Testis (tissue), 3 donors: Measurements from ENCODE around the gene ICAM4. TPM values are rescaled to one million over a fixed set of nuclear protein-coding genes. Genes with fewer than 3 reads are reported as not detected.
A peak's percentile ranks its signal among the peaks of the same experiment; 100 is the strongest.

ENCODE experiments used
- DNase-seq: peaks from one replicate; pipeline ENCODE4 v3.0.0-alpha.2; 2019
- H3K27ac ChIP-seq, 2 donors: fragments of 200-600 bp; sonication (generic); one replicate each; pipeline ENCODE4 v1.5.1; 2019
- H3K27me3 ChIP-seq: fragments of 200-600 bp; sonication (generic); one replicate; pipeline ENCODE4 v1.5.1; 2019
- H3K36me3 ChIP-seq: fragments of 200-600 bp; sonication (generic); one replicate; pipeline ENCODE4 v1.5.1; 2017; ENCODE audit warnings: low read depth; ENCODE audit errors: missing control alignments
- H3K4me1 ChIP-seq: fragments of 200-600 bp; sonication (generic); one replicate; pipeline ENCODE4 v1.5.1; 2019
- H3K4me3 ChIP-seq, 2 donors: fragments of 200-600 bp; sonication (generic); one replicate each; pipeline ENCODE4 v1.5.1; 2017 to 2019
- H3K9me3 ChIP-seq: fragments of 200-600 bp; sonication (generic); one replicate; pipeline ENCODE4 v1.5.1; 2017
- POLR2A ChIP-seq: fragments of 450-650 bp; IDR thresholded peaks from one replicate; pipeline ENCODE4 v1.6.1; 2017; ENCODE audit warnings: antibody characterized with exemption, mild to moderate bottlenecking, moderate library complexity
- WGBS, 2 donors: methylation state at CpG; one replicate each; pipeline ENCODE4 v1.1.5; 2018; 5-methylcytosine and 5-hydroxymethylcytosine counted together
- intact Hi-C: fragments of 100-400 bp; cut with DNase I; formaldehyde crosslinking; loops from one replicate; pipeline ENCODE4 v1.15.1; 2023; ENCODE audit warnings: low total_unique reads
- polyA plus RNA-seq: library from polyadenylated mRNA; stranded (reverse); fragments of 350-450 nt; fragmentation: Illumina TruSeq; extraction: RNeasy Lipid Tissue Mini Kit (QIAGEN cat#74804); gene quantifications from one replicate; pipeline ENCODE4 v1.2.3, GENCODE V29; 2014; ENCODE audit warnings: low read depth, low replicate concordance; ENCODE audit not compliant: insufficient read depth
- total RNA-seq, 2 donors: library from RNA; depleted of rRNA; stranded (reverse); fragments of >200 nt; gene quantifications; one replicate each; pipeline ENCODE4 v1.2.3, GENCODE V29; 2016
- TF ChIP-seq, protein P1 (sequence below), 3 experiments: fragments of 450-650 bp in 2 of 3; fragments of 200-600 bp in 1 of 3; sonication (generic) in 1 of 3; IDR thresholded peaks; one replicate each; pipeline ENCODE4 v1.5.1; 2016 to 2019; ENCODE audit warnings: antibody characterized with exemption in 3 of 3, mild to moderate bottlenecking in 2 of 3, moderate library complexity in 1 of 3

ICAM4 gene
- total and polyA plus RNA-seq, 3 donors from 2014 or later = 0.25 to 0.47 (median 0.28) TPM

- DNase-seq = peak; percentile 78
- H3K27me3 ChIP-seq = no peaks in the 10 kb centered on the region
- H3K36me3 ChIP-seq = no peaks in the 10 kb centered on the region
- peak within 1 kb of the TSS; percentile 49 to 60 for H3K4me3 ChIP-seq
- H3K9me3 ChIP-seq = no peaks in the 10 kb centered on the region
- peak within 1 kb of the TSS; percentile 76 to 77 for H3K27ac ChIP-seq
- TF ChIP-seq POLR2A = no peak
- TF ChIP-seq, protein P1, sequence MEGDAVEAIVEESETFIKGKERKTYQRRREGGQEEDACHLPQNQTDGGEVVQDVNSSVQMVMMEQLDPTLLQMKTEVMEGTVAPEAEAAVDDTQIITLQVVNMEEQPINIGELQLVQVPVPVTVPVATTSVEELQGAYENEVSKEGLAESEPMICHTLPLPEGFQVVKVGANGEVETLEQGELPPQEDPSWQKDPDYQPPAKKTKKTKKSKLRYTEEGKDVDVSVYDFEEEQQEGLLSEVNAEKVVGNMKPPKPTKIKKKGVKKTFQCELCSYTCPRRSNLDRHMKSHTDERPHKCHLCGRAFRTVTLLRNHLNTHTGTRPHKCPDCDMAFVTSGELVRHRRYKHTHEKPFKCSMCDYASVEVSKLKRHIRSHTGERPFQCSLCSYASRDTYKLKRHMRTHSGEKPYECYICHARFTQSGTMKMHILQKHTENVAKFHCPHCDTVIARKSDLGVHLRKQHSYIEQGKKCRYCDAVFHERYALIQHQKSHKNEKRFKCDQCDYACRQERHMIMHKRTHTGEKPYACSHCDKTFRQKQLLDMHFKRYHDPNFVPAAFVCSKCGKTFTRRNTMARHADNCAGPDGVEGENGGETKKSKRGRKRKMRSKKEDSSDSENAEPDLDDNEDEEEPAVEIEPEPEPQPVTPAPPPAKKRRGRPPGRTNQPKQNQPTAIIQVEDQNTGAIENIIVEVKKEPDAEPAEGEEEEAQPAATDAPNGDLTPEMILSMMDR (IDR thresholded peaks at IDR 0.05) = no peak
- peaks cover 13% of the 10 kb centered on the region for H3K4me1 ChIP-seq
- 4 to 5% methylated on average over 24 to 51 of the region's 51 CpGs for WGBS, 2 donors
- intact Hi-C loops = loop anchor here (5.0 kb wide), 1 partner anchor 46 kb away; the partner anchor contains the start of gene FDX2
Observed at GRCh38 chr19:10270616-10271394, 15.9 kb upstream of the ICAM4 start, which contains the start of gene ICAM1. ICAM1 (plus strand) TSS chr19:10271120; CDS start chr19:10271160, 40 bp downstream.

GRCh38 chr19:10271543-10272086, 15.1 kb upstream of the ICAM4 start:
- H3K4me3 ChIP-seq = peak overlapping the region; percentile 49 to 60
- intact Hi-C loops = loop anchor here (5.0 kb wide), 1 partner anchor 46 kb away; the partner anchor contains the start of gene FDX2
- no peaks in the 10 kb centered on the region for H3K36me3 ChIP-seq
- WGBS, 2 donors = 40 to 43% methylated on average over 8 to 12 of the region's 12 CpGs
- H3K4me1 ChIP-seq = peaks cover 13% of the 10 kb centered on the region
- no peak for TF ChIP-seq POLR2A
- TF ChIP-seq, protein P1 (IDR thresholded peaks at IDR 0.05) = no peak
- H3K9me3 ChIP-seq = no peaks in the 10 kb centered on the region
- peak overlapping the region in 1 of 2 donors; percentile 77 for H3K27ac ChIP-seq
- DNase-seq = no peak
- H3K27me3 ChIP-seq = no peaks in the 10 kb centered on the region

- WGBS, 2 donors = 89 to 95% methylated on average over 10 of the region's 10 CpGs
- Histone ChIP-seq H3K4me3 (no peak overlapping the region), H3K36me3 (no peaks in the 10 kb centered on the region), H3K27me3 (no peaks in the 10 kb centered on the region), H3K27ac (no peak overlapping the region), H3K4me1 (peaks cover 12% of the 10 kb centered on the region), H3K9me3 (no peaks in the 10 kb centered on the region)
- intact Hi-C loops = loop anchor here (5.0 kb wide), 1 partner anchor 43 kb away; the partner anchor contains the start of gene FDX2
- TF ChIP-seq, protein P1 (IDR thresholded peaks at IDR 0.05) = no peak
- TF ChIP-seq POLR2A = no peak
- no peak for DNase-seq
Observed at GRCh38 chr19:10274589-10274988, 12.2 kb upstream of the ICAM4 start.

DNA sequence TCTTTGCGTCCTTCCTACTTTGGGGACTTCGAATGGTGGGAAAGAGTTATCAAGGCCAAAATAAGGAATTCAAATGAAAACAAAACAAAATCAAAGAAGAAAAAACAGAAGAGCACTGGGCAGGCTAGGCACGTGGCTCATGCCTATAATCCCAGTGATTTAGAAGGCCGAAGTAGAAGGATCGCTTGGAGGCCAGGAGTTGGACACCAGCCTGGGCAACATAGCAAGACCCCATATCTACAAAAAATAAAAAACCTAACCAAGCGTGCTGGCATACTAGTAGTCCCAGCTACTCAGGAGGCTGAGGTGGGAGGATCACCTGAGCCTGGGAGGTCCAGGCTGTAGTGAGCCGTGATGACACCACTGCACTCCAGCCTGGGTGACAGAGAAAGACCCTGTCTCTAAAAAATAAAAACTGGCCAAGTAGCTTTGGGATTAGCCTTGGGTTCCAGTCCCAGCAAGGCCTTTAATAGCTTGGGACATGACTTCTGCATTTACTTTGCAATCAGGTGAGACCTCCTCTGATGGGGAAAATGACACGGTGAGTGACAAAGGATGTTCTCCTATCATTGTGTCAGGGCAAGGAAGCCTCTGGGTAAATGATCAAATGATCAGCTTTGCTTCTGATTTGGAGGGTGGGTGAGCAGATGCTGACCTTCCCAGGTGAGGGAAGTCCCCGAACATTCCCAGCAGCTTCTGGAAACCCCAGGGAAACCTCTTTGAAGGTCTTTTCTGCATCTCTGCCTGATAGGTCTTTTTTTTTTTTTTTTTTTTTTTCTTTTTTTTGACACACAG, 8.8 kb upstream of the ICAM4 start:
- no peak for DNase-seq
- TF ChIP-seq, protein P1 (IDR thresholded peaks at IDR 0.05) = no peak
- no peak for TF ChIP-seq POLR2A
- intact Hi-C loops = no loop called here
- H3K36me3 ChIP-seq = no peaks in the 10 kb centered on the region
- no peaks in the 10 kb centered on the region for H3K27me3 ChIP-seq
- no peak overlapping the region for H3K27ac ChIP-seq
- H3K9me3 ChIP-seq = no peaks in the 10 kb centered on the region
- H3K4me1 ChIP-seq = no peaks in the 10 kb centered on the region
- H3K4me3 ChIP-seq = no peak overlapping the region
- WGBS, 2 donors = 91% methylated on average over 9 of the region's 9 CpGs
